Thoracic aorta (tissue), 2 donors: ENCODE results near the gene FGFR3. TPM values are rescaled to one million over a fixed set of nuclear protein-coding genes. Genes with fewer than 3 reads are reported as not detected.

Experiments used
- ATAC-seq: fragments of 150-250 bp; one replicate; pipeline ENCODE4 v1.8.0; 2017; ENCODE audit warnings: low read depth; ENCODE audit not compliant: insufficient number of reproducible peaks, low FRiP score
- DNase-seq: peaks from one replicate; pipeline ENCODE4 v3.0.0-alpha.2; 2020; ENCODE audit warnings: low spot score
- H3K27ac ChIP-seq, 2 donors: fragments of 200-600 bp; sonication (generic); 1 replicate in 1 of 2; 2 replicates in 1 of 2; pipeline ENCODE4 v1.5.1; 2016; ENCODE audit warnings: mild to moderate bottlenecking in 2 of 2, moderate library complexity in 2 of 2
- H3K27me3 ChIP-seq: fragments of 200-600 bp; sonication (generic); replicated peaks from 2 replicates; pipeline ENCODE4 v1.6.0; 2016; ENCODE audit warnings: mild to moderate bottlenecking; ENCODE audit not compliant: insufficient read depth
- H3K36me3 ChIP-seq: fragments of 200-600 bp; sonication (generic); one replicate; pipeline ENCODE4 v1.5.1; 2016
- H3K4me1 ChIP-seq, 2 donors: fragments of 200-600 bp; sonication (generic); 1 replicate in 1 of 2; 2 replicates in 1 of 2; pipeline versions ENCODE4 v1.5.1 to v1.6.0; 2016; ENCODE audit warnings: low read depth in 2 of 2, mild to moderate bottlenecking in 1 of 2; ENCODE audit not compliant: control insufficient read depth in 1 of 2
- H3K4me3 ChIP-seq: fragments of 200-600 bp; sonication (generic); 2 replicates; pipeline ENCODE4 v1.5.1; 2016; ENCODE audit warnings: mild to moderate bottlenecking
- H3K9me3 ChIP-seq: fragments of 200-600 bp; sonication (generic); 2 replicates; pipeline ENCODE4 v1.5.1; 2016
- CTCF ChIP-seq: fragments of 200-600 bp; sonication (generic); IDR thresholded peaks from one replicate; pipeline ENCODE4 v1.5.1; 2019; ENCODE audit warnings: antibody characterized with exemption
- total RNA-seq, 2 donors: library from RNA; depleted of rRNA; stranded (reverse); fragments of >200 nt; gene quantifications; one replicate each; pipeline versions ENCODE4 v1.1.0 to v1.2.3, GENCODE V29; 2016

FGFR3 gene
- total RNA-seq, 2 donors from 2014 or later = 0.68 to 1.4 TPM

- Histone ChIP-seq H3K36me3 (no peaks in the 10 kb centered on the region), H3K27me3 (no peaks in the 10 kb centered on the region), H3K4me1 (no peaks in the 10 kb centered on the region), H3K4me3 (no peak overlapping the region), H3K27ac (no peak overlapping the region), H3K9me3 (no peaks in the 10 kb centered on the region)
- no peak for DNase-seq
- no peak for TF ChIP-seq CTCF
- no peak for ATAC-seq
Observed at GRCh38 chr4:1780435-1780834, 12.7 kb upstream of the FGFR3 start.

GRCh38 chr4:1783015-1783414, 10.1 kb upstream of the FGFR3 start:
- ATAC-seq = no peak
- Histone ChIP-seq H3K27ac (no peak overlapping the region), H3K36me3 (no peaks in the 10 kb centered on the region), H3K9me3 (no peaks in the 10 kb centered on the region), H3K4me3 (no peak overlapping the region), H3K27me3 (no peaks in the 10 kb centered on the region), H3K4me1 (no peaks in the 10 kb centered on the region)
- no peak for DNase-seq
- TF ChIP-seq CTCF = no peak

- no peak for DNase-seq
Observed at GRCh38 chr4:1783970-1784369, 9.1 kb upstream of the FGFR3 start.

GRCh38 chr4:1784395-1784788, 8.7 kb upstream of the FGFR3 start:
- TF ChIP-seq CTCF = no peak
- Histone ChIP-seq H3K4me1 (no peaks in the 10 kb centered on the region), H3K27ac (no peak overlapping the region), H3K27me3 (no peaks in the 10 kb centered on the region), H3K36me3 (no peaks in the 10 kb centered on the region), H3K4me3 (no peak overlapping the region), H3K9me3 (no peaks in the 10 kb centered on the region)
- no peak for ATAC-seq
- no peak for DNase-seq

More at GRCh38 chr4:1783970-1784369, 9.1 kb upstream of the FGFR3 start:
- ATAC-seq = no peak
- no peaks in the 10 kb centered on the region for H3K4me1 ChIP-seq
- H3K9me3 ChIP-seq = no peaks in the 10 kb centered on the region
- H3K27me3 ChIP-seq = no peaks in the 10 kb centered on the region
- H3K4me3 ChIP-seq = no peak overlapping the region
- TF ChIP-seq CTCF = no peak
- no peaks in the 10 kb centered on the region for H3K36me3 ChIP-seq
- no peak overlapping the region for H3K27ac ChIP-seq

GRCh38 chr4:1784789-1785591, 8.1 kb upstream of the FGFR3 start:
- TF ChIP-seq CTCF = no peak
- no peak for ATAC-seq

More at GRCh38 chr4:1784789-1785591, 8.1 kb upstream of the FGFR3 start:
- H3K36me3 ChIP-seq = no peaks in the 10 kb centered on the region
- no peak for DNase-seq
- H3K4me3 ChIP-seq = no peak overlapping the region
- no peaks in the 10 kb centered on the region for H3K9me3 ChIP-seq
- H3K27ac ChIP-seq = no peak overlapping the region
- H3K27me3 ChIP-seq = no peaks in the 10 kb centered on the region
- no peaks in the 10 kb centered on the region for H3K4me1 ChIP-seq
